ENCODE data around the gene SNAI3.

DNA sequence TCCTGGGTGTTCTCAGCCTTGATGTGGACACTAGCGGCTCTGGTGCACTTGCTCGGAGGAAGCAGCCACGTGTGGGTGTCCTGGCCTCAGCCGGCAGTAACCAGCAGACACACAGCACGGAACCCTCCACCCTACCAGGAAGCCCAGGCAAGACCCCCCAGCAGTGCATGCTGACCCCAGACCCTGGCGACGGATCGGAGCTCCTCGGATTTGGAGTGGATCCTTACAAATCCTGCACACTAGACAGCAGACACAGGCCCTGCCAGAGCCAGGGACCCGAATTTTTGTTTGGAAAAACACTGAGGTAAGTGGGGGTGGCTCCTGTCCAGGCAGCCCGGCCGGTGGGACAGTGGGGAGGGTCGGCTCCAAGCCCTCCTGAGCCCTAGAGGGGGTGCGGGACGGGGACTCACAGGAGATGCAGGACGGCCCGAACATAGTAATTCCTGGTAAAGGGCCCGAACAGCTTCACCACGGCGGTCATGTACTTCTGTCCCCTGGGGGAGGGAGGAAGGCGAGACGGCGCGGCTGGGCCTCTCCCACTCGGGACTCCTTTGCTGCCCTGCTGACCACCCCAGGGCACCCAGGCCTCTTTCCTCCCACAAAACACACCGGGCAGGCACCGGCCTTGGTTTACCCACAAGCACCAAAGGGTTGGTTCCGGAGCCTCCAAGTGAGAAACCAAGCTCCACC, 39.8 kb downstream of the SNAI3 start:
- TF ChIP-seq, protein P1, sequence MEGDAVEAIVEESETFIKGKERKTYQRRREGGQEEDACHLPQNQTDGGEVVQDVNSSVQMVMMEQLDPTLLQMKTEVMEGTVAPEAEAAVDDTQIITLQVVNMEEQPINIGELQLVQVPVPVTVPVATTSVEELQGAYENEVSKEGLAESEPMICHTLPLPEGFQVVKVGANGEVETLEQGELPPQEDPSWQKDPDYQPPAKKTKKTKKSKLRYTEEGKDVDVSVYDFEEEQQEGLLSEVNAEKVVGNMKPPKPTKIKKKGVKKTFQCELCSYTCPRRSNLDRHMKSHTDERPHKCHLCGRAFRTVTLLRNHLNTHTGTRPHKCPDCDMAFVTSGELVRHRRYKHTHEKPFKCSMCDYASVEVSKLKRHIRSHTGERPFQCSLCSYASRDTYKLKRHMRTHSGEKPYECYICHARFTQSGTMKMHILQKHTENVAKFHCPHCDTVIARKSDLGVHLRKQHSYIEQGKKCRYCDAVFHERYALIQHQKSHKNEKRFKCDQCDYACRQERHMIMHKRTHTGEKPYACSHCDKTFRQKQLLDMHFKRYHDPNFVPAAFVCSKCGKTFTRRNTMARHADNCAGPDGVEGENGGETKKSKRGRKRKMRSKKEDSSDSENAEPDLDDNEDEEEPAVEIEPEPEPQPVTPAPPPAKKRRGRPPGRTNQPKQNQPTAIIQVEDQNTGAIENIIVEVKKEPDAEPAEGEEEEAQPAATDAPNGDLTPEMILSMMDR (IDR thresholded peaks at IDR 0.05): no peak
- TF ChIP-seq POLR2A (IDR thresholded peaks at IDR 0.05): no peak

Measured in esophagus squamous epithelium (tissue), 4 donors.